Transverse colon (tissue), 4 donors: ENCODE data around the gene SRRM3. TPM values are rescaled to one million over a fixed set of nuclear protein-coding genes. Genes with fewer than 3 reads are reported as not detected.
"Not testable (repeated sequence)": the region's sequence is repeated elsewhere in the genome, so short reads cannot be mapped to it uniquely, and the experiment has no call there.

Source experiments
- DNase-seq: peaks from one replicate; pipeline ENCODE4 v3.0.0-alpha.2; 2019
- H3K27ac ChIP-seq, 4 donors: fragments of 200-600 bp; sonication (generic); 2 replicates each; pipeline ENCODE4 v1.5.1; 2016 to 2018; ENCODE audit warnings: inconsistent platforms in 4 of 4
- H3K27me3 ChIP-seq: fragments of 200-600 bp; sonication (generic); 2 replicates; pipeline ENCODE4 v1.5.1; 2017; ENCODE audit warnings: inconsistent platforms
- H3K36me3 ChIP-seq, 4 donors: fragments of 200-600 bp; sonication (generic); 2 replicates each; pipeline ENCODE4 v1.5.1; 2017 to 2019; ENCODE audit warnings: inconsistent platforms in 4 of 4
- H3K4me1 ChIP-seq, 4 donors: fragments of 200-600 bp; sonication (generic); 2 replicates each; pipeline ENCODE4 v1.5.1; 2017 to 2020; ENCODE audit warnings: inconsistent platforms in 4 of 4
- H3K4me3 ChIP-seq, 4 donors: fragments of 200-600 bp; sonication (generic); 1 replicate in 1 of 4; 2 replicates in 3 of 4; pipeline versions ENCODE4 v1.5.1 to v1.6.1; 2017 to 2019; ENCODE audit warnings: inconsistent platforms in 4 of 4
- H3K9me3 ChIP-seq, 2 donors: fragments of 200-600 bp; sonication (generic); 2 replicates each; pipeline ENCODE4 v1.5.1; 2017 to 2019; ENCODE audit warnings: inconsistent platforms in 2 of 2
- CTCF ChIP-seq, 5 experiments: fragments of 200-600 bp in 3 of 5; fragments of 450-650 bp in 2 of 5; sonication (generic) in 3 of 5; IDR thresholded peaks; 1 replicate in 2 of 5; 2 replicates in 3 of 5; pipeline ENCODE4 v1.5.1; 2016 to 2017; ENCODE audit warnings: antibody characterized with exemption in 5 of 5, inconsistent platforms in 3 of 5, mild to moderate bottlenecking in 2 of 5, moderate library complexity in 1 of 5
- EP300 ChIP-seq: sonication (generic); formaldehyde crosslinking; IDR thresholded peaks from one replicate; pipeline ENCODE4 v1.6.1; 2017; ENCODE audit warnings: antibody characterized with exemption, low read depth
- POLR2A ChIP-seq: fragments of 450-650 bp; IDR thresholded peaks from one replicate; pipeline ENCODE4 v1.6.1; 2016; ENCODE audit warnings: antibody characterized with exemption, mild to moderate bottlenecking, moderate library complexity
- POLR2AphosphoS5 ChIP-seq, 3 donors: sonication (generic); formaldehyde crosslinking; IDR thresholded peaks; one replicate each; pipeline ENCODE4 v1.6.1; 2016; ENCODE audit warnings: antibody characterized with exemption in 3 of 3
- WGBS, 2 donors: methylation state at CpG; one replicate each; pipeline ENCODE4 v1.1.5; 2018; ENCODE audit warnings: low coverage in 1 of 2; 5-methylcytosine and 5-hydroxymethylcytosine counted together
- in situ Hi-C, 4 donors: fragments of 200-750 bp; cut with MboI; loops; one replicate each; pipeline versions ENCODE4 v1.15.0 to v1.15.1; 2017; ENCODE audit warnings: low sequenced_read_pairs in 3 of 4, low pct_ligation_motif_present in 1 of 4, low pct_unique_long_range_greater_than_20kb in 1 of 4
- intact Hi-C: fragments of 100-400 bp; cut with DNase I; formaldehyde crosslinking; loops from one replicate; pipeline ENCODE4 v1.15.1; 2023; ENCODE audit warnings: low total_unique reads
- total RNA-seq, 4 donors: library from RNA; depleted of rRNA; stranded (reverse); fragments of >200 nt; gene quantifications; one replicate each; pipeline ENCODE4 v1.1.0, GENCODE V29; 2016

SRRM3 gene
- total RNA-seq, 4 donors from 2014 or later, result 0.82 to 1.4 (median 1.1) TPM; not detected in 1

DNA sequence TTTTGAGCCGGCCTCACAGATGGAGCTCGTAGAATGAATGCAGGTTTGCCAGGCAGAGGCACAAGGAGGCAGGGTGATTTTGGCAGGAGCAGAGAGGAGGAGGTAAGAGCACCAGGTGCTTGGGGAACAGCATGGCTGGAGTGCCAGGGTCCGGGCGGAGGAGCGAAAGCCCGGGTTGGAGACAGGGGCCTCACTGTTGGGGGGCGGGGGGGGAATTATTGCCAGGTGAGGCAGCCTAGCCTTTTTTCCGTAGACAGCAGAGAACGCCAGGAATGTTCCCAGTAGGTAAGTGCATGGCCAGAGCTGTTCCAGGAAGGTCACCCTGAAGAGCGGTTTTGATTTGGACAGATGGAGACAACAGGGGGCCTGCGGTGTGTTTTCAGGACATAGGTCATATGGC lies 9.5 kb downstream of the SRRM3 start:
- H3K9me3 ChIP-seq, result no peaks in the 10 kb centered on the region
- intact Hi-C loops (no loop called here), in situ Hi-C loops (no loop called here)
- no peaks in the 10 kb centered on the region for H3K36me3 ChIP-seq
- peaks cover 10% of the 10 kb centered on the region for H3K27me3 ChIP-seq
- 70% methylated on average over 10 of the region's 11 CpGs; no CpG with 5 or more reads in 1 of the 2 donors for WGBS, 2 donors
- no peak for DNase-seq
- H3K4me1 ChIP-seq, result no peaks in the 10 kb centered on the region
- no peak overlapping the region for H3K4me3 ChIP-seq
- no peak for TF ChIP-seq POLR2AphosphoS5 (IDR thresholded peaks at IDR 0.05)
- TF ChIP-seq POLR2A, result no peak
- no peak for TF ChIP-seq CTCF (IDR thresholded peaks at IDR 0.05)
- no peak for TF ChIP-seq EP300
- no peak overlapping the region for H3K27ac ChIP-seq

DNA sequence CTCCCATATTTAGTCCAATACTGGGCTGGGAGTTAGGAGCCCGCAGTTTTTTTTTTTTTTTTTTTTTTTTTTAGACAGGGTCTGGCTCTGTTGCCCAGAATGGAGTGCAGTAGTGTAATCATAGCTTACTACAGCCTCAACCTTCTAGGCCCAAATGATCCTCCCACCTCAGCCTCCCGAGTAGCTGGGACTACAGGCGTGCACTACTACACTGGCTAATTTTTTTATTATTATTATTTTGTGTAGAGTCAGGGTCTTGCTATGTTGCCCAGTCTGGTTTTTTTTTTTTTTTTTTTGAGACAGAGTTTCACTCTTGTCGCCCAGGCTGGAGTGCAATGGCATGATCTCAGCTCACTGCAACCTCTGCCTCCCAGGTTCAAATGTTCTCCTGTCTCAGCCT lies 13.7 kb downstream of the SRRM3 start:
- peaks cover 46% of the 10 kb centered on the region for H3K27me3 ChIP-seq
- intact Hi-C loops, in situ Hi-C loops, H3K36me3 ChIP-seq, H3K9me3 ChIP-seq, H3K4me1 ChIP-seq, DNase-seq, H3K27ac ChIP-seq, H3K4me3 ChIP-seq: not testable (repeated sequence)
- WGBS, 2 donors, result 76 to 85% methylated on average over 2 to 4 of the region's 4 CpGs

- Histone ChIP-seq H3K27me3 (peaks cover 52% of the 10 kb centered on the region), H3K27ac (no peak overlapping the region), H3K9me3 (no peaks in the 10 kb centered on the region), H3K36me3 (no peaks in the 10 kb centered on the region), H3K4me3 (no peak overlapping the region), H3K4me1 (no peaks in the 10 kb centered on the region)
- TF ChIP-seq EP300 (no peak), POLR2AphosphoS5 (IDR thresholded peaks at IDR 0.05) (no peak)
- in situ Hi-C loops, result no loop called here
- intact Hi-C loops, result no loop called here
- WGBS, 2 donors, result 30% methylated on average over 9 of the region's 9 CpGs; no CpG with 5 or more reads in 1 of the 2 donors
- DNase-seq, result no peak
Measured at GRCh38 chr7:76216381-76217082, 14.8 kb downstream of the SRRM3 start.

GRCh38 chr7:76217942-76218566 lies 16.4 kb downstream of the SRRM3 start:
- no peak overlapping the region for H3K27ac ChIP-seq
- H3K4me3 ChIP-seq, result no peak overlapping the region
- H3K9me3 ChIP-seq, result no peaks in the 10 kb centered on the region
- TF ChIP-seq CTCF (IDR thresholded peaks at IDR 0.05) (no peak), POLR2AphosphoS5 (IDR thresholded peaks at IDR 0.05) (no peak), EP300 (no peak), POLR2A (no peak)
- no peaks in the 10 kb centered on the region for H3K36me3 ChIP-seq
- H3K27me3 ChIP-seq, result peaks cover 61% of the 10 kb centered on the region
- H3K4me1 ChIP-seq, result no peaks in the 10 kb centered on the region
- DNase-seq, result no peak
- intact Hi-C loops (no loop called here), in situ Hi-C loops (no loop called here)
- 33 to 47% methylated on average over 3 to 6 of the region's 6 CpGs for WGBS, 2 donors

GRCh38 chr7:76220185-76221057 lies 18.7 kb downstream of the SRRM3 start:
- in situ Hi-C loops, result no loop called here
- intact Hi-C loops, result no loop called here
- no peak for DNase-seq
- H3K4me3 ChIP-seq, result no peak overlapping the region
- H3K27ac ChIP-seq, result no peak overlapping the region
- H3K4me1 ChIP-seq, result no peaks in the 10 kb centered on the region
- no peaks in the 10 kb centered on the region for H3K36me3 ChIP-seq
- H3K27me3 ChIP-seq, result peaks cover 65% of the 10 kb centered on the region
- TF ChIP-seq EP300, result no peak
- TF ChIP-seq POLR2AphosphoS5 (IDR thresholded peaks at IDR 0.05), result no peak
- WGBS, 2 donors, result 17 to 33% methylated on average over 2 to 16 of the region's 16 CpGs
- no peaks in the 10 kb centered on the region for H3K9me3 ChIP-seq
